Gastroesophageal sphincter (tissue), 4 donors: ENCODE results near the gene NDUFA11. TPM values are rescaled to one million over a fixed set of nuclear protein-coding genes. Genes with fewer than 3 reads are reported as not detected.
A peak's percentile ranks its signal among the peaks of the same experiment; 100 is the strongest.

Experiments used
- ATAC-seq: fragments of 150-250 bp; one replicate; pipeline ENCODE4 v1.9.1; 2016; ENCODE audit warnings: mild to moderate bottlenecking, moderate library complexity
- H3K27ac ChIP-seq, 4 donors: fragments of 200-600 bp; sonication (generic) in 3 of 4; 1 replicate in 3 of 4; 2 replicates in 1 of 4; pipeline ENCODE4 v1.5.1; 2016 to 2019
- H3K27me3 ChIP-seq: fragments of 200-600 bp; sonication (generic); one replicate; pipeline ENCODE4 v1.5.1; 2019
- H3K36me3 ChIP-seq, 2 donors: fragments of 200-600 bp; sonication (generic); one replicate each; pipeline ENCODE4 v1.5.1; 2019; ENCODE audit warnings: control low read depth in 1 of 2
- H3K4me1 ChIP-seq, 3 donors: fragments of 200-600 bp; sonication (generic); 1 replicate in 2 of 3; 2 replicates in 1 of 3; pipeline ENCODE4 v1.5.1; 2016 to 2019; ENCODE audit warnings: control low read depth in 2 of 3
- H3K4me3 ChIP-seq, 2 donors: fragments of 200-600 bp; sonication (generic); one replicate each; pipeline ENCODE4 v1.5.1; 2019; ENCODE audit warnings: mild to moderate bottlenecking in 1 of 2, moderate library complexity in 1 of 2
- H3K9me3 ChIP-seq, 3 donors: fragments of 200-600 bp; sonication (generic); one replicate each; pipeline ENCODE4 v1.5.1; 2017 to 2019; ENCODE audit warnings: control low read depth in 2 of 3
- CTCF ChIP-seq, 4 experiments: fragments of 200-600 bp in 2 of 4; fragments of 450-650 bp in 2 of 4; sonication (generic) in 1 of 4; IDR thresholded peaks; one replicate each; pipeline ENCODE4 v1.5.1; 2017 to 2019; ENCODE audit warnings: antibody characterized with exemption in 4 of 4, mild to moderate bottlenecking in 2 of 4, moderate library complexity in 2 of 4
- EP300 ChIP-seq: sonication (generic); formaldehyde crosslinking; IDR thresholded peaks from one replicate; pipeline ENCODE4 v1.6.1; 2017; ENCODE audit warnings: antibody characterized with exemption, mild to moderate bottlenecking
- POLR2A ChIP-seq, 2 donors: fragments of 450-650 bp; IDR thresholded peaks; one replicate each; pipeline ENCODE4 v1.6.1; 2017; ENCODE audit warnings: antibody characterized with exemption in 2 of 2, mild to moderate bottlenecking in 2 of 2, moderate library complexity in 1 of 2
- POLR2AphosphoS5 ChIP-seq: sonication (generic); formaldehyde crosslinking; IDR thresholded peaks from one replicate; pipeline ENCODE4 v1.6.1; 2017; ENCODE audit warnings: antibody characterized with exemption
- WGBS, 2 donors: methylation state at CpG; one replicate each; pipeline ENCODE4 v1.1.5; 2018; ENCODE audit warnings: low coverage in 1 of 2; 5-methylcytosine and 5-hydroxymethylcytosine counted together
- total RNA-seq, 4 donors: library from RNA; depleted of rRNA; stranded (reverse); fragments of >200 nt; gene quantifications; one replicate each; pipeline ENCODE4 v1.1.0, GENCODE V29; 2016

Gene NDUFA11
- total RNA-seq, 4 donors from 2014 or later = 244 to 299 (median 265) TPM

GRCh38 chr19:5914946-5915781 is 11.6 kb upstream of the NDUFA11 start:
- Histone ChIP-seq H3K27me3 (no peaks in the 10 kb centered on the region), H3K27ac (peak overlapping the region in 3 of 4 donors; percentile 70 to 81 (median 72)), H3K4me1 (peaks cover 0 to 39% (median 21%) of the 10 kb centered on the region in 3 donors), H3K4me3 (no peak overlapping the region), H3K9me3 (no peaks in the 10 kb centered on the region), H3K36me3 (peaks cover 0 to 73% of the 10 kb centered on the region in 2 donors)
- WGBS, 2 donors = 90% methylated on average over 2 of the region's 42 CpGs; no CpG with 5 or more reads in 1 of the 2 donors
- TF ChIP-seq EP300 = no peak
- TF ChIP-seq CTCF (IDR thresholded peaks at IDR 0.05) = no peak
- TF ChIP-seq POLR2A (IDR thresholded peaks at IDR 0.05) = no peak
- ATAC-seq = no peak

GRCh38 chr19:5914358-5914774 is 10.8 kb upstream of the NDUFA11 start:
- peaks cover 0 to 39% (median 21%) of the 10 kb centered on the region in 3 donors for H3K4me1 ChIP-seq
- TF ChIP-seq POLR2AphosphoS5 = no peak
- TF ChIP-seq EP300 = no peak
- no peak for TF ChIP-seq CTCF (IDR thresholded peaks at IDR 0.05)
- TF ChIP-seq POLR2A (IDR thresholded peaks at IDR 0.05) = no peak
- peaks cover 0 to 73% of the 10 kb centered on the region in 2 donors for H3K36me3 ChIP-seq
- ATAC-seq = no peak
- no peaks in the 10 kb centered on the region for H3K27me3 ChIP-seq
- H3K9me3 ChIP-seq = no peaks in the 10 kb centered on the region
- no peak overlapping the region for H3K4me3 ChIP-seq
- no CpG with 5 or more reads among the region's 22 CpGs for WGBS, 2 donors
- peak overlapping the region in 3 of 4 donors; percentile 70 to 81 (median 72) for H3K27ac ChIP-seq

DNA sequence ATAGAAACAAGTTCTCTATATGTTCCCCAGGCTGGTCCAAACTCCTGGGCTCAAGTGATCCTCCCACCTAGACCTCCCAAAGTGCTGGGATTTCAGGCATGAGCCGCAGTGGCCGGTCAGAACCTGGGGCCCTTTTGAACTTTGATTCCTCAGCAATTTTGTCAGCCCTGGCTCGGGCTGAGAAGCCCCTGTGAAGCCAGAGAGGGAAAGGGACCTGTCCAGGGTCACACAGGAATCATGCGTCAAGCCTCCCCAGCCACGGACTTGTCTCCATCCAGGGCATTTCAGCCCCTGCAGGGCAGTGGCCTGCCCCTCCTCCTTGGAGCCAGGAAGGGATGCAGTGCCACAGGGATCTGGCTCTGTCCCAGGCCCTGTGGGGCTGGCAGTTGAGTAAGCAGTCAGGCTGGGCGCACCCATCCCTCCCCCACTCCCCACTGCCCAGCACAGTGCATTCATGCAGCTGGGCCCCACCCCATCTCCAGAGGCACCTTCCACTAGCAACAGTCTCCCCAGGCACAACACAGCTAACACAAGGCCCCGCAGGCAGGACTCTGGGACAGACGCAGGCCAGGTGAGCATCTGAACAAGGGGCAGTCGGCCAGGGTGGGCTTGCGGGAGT is 10.3 kb upstream of the NDUFA11 start, which contains the start of gene CAPS:
CAPS (plus strand) TSS at position 516 of the 619 bp plus-strand sequence. CDS start 153 bp downstream, outside the sequence.
- Histone ChIP-seq H3K36me3 (peaks cover 0 to 73% of the 10 kb centered on the region in 2 donors), H3K4me1 (peaks cover 0 to 39% (median 21%) of the 10 kb centered on the region in 3 donors), H3K4me3 (no peak within 1 kb of the TSS), H3K27me3 (no peaks in the 10 kb centered on the region), H3K27ac (peak within 1 kb of the TSS in 3 of 4 donors; percentile 70 to 81 (median 72)), H3K9me3 (no peaks in the 10 kb centered on the region)
- peak; percentile 80 for ATAC-seq
- no CpG with 5 or more reads among the region's 10 CpGs for WGBS, 2 donors
- TF ChIP-seq EP300 (no peak), CTCF (IDR thresholded peaks at IDR 0.05) (no peak), POLR2AphosphoS5 (peak; percentile 38), POLR2A (IDR thresholded peaks at IDR 0.05) (no peak)

GRCh38 chr19:5911366-5911765 is 7.8 kb upstream of the NDUFA11 start:
- Histone ChIP-seq H3K27me3 (no peaks in the 10 kb centered on the region), H3K9me3 (no peaks in the 10 kb centered on the region), H3K4me1 (peaks cover 0 to 44% (median 21%) of the 10 kb centered on the region in 3 donors), H3K36me3 (peaks cover 0 to 59% of the 10 kb centered on the region in 2 donors), H3K4me3 (no peak overlapping the region), H3K27ac (peak overlapping the region in 1 of 4 donors; percentile 35)
- TF ChIP-seq POLR2A (IDR thresholded peaks at IDR 0.05) (no peak), CTCF (IDR thresholded peaks at IDR 0.05) (no peak), POLR2AphosphoS5 (no peak), EP300 (no peak)
- WGBS, 2 donors = 89% methylated on average over 1 of the region's 1 CpG; no CpG with 5 or more reads in 1 of the 2 donors
- no peak for ATAC-seq
